ENCODE results near the gene OTOG.

DNA sequence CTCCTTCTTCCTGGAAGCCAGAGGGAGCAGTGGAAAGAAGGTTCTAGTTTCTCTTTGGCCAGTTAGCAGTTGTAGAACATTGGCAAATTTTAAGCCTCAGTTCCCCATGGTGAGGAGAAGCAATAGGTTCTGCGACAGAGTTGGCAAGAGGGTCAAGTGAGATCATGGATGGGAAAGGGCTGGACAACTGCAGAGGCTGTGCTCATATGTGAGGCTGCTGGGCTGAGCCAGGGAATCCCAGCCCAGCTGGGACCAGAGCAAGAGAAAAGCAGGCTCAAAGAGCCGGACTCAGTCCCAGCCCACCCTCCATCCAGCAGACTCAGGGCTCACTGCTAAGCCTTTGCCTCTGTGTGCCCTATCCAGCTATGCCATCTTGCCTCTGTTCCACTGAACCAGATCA is 105.5 kb downstream of the OTOG start:
- TF ChIP-seq FOXM1 (IDR thresholded peaks at IDR 0.05; ENCODE audit: borderline replicate concordance), result no peak
- TF ChIP-seq ELF4 (IDR thresholded peaks at IDR 0.05), result no peak
- TF ChIP-seq, protein P1, sequence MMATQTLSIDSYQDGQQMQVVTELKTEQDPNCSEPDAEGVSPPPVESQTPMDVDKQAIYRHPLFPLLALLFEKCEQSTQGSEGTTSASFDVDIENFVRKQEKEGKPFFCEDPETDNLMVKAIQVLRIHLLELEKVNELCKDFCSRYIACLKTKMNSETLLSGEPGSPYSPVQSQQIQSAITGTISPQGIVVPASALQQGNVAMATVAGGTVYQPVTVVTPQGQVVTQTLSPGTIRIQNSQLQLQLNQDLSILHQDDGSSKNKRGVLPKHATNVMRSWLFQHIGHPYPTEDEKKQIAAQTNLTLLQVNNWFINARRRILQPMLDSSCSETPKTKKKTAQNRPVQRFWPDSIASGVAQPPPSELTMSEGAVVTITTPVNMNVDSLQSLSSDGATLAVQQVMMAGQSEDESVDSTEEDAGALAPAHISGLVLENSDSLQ (IDR thresholded peaks at IDR 0.05), result no peak
- no peak for TF ChIP-seq FOXA1 (IDR thresholded peaks at IDR 0.05)
- no peak for TF ChIP-seq ARNT (IDR thresholded peaks at IDR 0.05)
- TF ChIP-seq TARDBP (IDR thresholded peaks at IDR 0.05), result no peak
- no peak for TF ChIP-seq HDGF (IDR thresholded peaks at IDR 0.05; ENCODE audit: borderline replicate concordance)

Measured in HEK293T (cell line).